Measurements from ENCODE around the gene CD300A.

DNA sequence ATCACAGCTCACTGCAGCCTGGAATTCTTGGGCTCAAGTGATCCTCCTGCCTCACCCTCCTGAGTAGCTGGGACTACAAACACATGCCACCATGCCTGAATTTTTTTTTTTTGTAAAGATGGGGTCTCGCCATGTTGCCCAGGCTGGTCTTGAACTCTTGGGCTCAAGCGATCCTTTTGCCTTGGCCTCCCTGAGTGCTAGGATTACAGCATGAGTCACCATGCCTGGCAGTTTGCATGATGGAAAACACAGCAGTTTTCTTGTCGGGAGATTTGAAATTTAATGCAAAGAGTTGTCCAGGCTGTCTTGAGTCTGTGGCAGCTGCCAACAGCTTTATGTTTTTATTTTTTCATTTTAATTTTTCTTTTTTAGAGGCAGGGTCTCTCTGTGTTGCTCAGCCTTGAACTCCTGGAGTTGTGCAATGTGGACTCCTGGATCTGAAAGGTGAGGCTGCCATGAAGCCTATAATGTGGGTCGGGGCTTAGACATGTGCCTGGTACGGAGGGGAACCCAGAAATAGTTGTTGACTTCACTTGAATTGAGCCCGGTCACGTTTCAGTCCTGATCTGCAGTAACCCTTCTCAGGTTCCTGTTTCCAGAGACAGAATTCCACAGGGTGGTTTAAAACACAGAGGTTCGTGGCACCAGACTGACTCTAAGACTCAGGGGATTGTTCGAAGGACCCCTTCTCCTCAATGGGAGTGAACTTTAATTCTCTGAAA, 18.7 kb downstream of the CD300A start:
- TF ChIP-seq, protein P1, sequence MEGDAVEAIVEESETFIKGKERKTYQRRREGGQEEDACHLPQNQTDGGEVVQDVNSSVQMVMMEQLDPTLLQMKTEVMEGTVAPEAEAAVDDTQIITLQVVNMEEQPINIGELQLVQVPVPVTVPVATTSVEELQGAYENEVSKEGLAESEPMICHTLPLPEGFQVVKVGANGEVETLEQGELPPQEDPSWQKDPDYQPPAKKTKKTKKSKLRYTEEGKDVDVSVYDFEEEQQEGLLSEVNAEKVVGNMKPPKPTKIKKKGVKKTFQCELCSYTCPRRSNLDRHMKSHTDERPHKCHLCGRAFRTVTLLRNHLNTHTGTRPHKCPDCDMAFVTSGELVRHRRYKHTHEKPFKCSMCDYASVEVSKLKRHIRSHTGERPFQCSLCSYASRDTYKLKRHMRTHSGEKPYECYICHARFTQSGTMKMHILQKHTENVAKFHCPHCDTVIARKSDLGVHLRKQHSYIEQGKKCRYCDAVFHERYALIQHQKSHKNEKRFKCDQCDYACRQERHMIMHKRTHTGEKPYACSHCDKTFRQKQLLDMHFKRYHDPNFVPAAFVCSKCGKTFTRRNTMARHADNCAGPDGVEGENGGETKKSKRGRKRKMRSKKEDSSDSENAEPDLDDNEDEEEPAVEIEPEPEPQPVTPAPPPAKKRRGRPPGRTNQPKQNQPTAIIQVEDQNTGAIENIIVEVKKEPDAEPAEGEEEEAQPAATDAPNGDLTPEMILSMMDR (IDR thresholded peaks at IDR 0.05 in 2 of 3, conservative IDR thresholded peaks at IDR 0.05 in 1 of 3; ENCODE audit: borderline replicate concordance in 1 of 3, insufficient read depth in 1 of 3, low read depth in 2 of 3, low read length in 2 of 3), result no peak
- TF ChIP-seq ELF1 (IDR thresholded peaks at IDR 0.05; ENCODE audit: borderline replicate concordance, low read depth) (no peak), POLR2A (IDR thresholded peaks at IDR 0.05; ENCODE audit: borderline replicate concordance, extremely low read depth, insufficient read depth, insufficient read length) (no peak), EZH2phosphoT487 (IDR thresholded peaks at IDR 0.05; ENCODE audit: borderline replicate concordance) (no peak), EZH2 (IDR thresholded peaks at IDR 0.05) (no peak), YY1 (IDR thresholded peaks at IDR 0.05; ENCODE audit: extremely low read depth, insufficient replicate concordance, low read depth, low read length) (no peak)
- TF ChIP-seq, protein P2, sequence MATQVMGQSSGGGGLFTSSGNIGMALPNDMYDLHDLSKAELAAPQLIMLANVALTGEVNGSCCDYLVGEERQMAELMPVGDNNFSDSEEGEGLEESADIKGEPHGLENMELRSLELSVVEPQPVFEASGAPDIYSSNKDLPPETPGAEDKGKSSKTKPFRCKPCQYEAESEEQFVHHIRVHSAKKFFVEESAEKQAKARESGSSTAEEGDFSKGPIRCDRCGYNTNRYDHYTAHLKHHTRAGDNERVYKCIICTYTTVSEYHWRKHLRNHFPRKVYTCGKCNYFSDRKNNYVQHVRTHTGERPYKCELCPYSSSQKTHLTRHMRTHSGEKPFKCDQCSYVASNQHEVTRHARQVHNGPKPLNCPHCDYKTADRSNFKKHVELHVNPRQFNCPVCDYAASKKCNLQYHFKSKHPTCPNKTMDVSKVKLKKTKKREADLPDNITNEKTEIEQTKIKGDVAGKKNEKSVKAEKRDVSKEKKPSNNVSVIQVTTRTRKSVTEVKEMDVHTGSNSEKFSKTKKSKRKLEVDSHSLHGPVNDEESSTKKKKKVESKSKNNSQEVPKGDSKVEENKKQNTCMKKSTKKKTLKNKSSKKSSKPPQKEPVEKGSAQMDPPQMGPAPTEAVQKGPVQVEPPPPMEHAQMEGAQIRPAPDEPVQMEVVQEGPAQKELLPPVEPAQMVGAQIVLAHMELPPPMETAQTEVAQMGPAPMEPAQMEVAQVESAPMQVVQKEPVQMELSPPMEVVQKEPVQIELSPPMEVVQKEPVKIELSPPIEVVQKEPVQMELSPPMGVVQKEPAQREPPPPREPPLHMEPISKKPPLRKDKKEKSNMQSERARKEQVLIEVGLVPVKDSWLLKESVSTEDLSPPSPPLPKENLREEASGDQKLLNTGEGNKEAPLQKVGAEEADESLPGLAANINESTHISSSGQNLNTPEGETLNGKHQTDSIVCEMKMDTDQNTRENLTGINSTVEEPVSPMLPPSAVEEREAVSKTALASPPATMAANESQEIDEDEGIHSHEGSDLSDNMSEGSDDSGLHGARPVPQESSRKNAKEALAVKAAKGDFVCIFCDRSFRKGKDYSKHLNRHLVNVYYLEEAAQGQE (IDR thresholded peaks at IDR 0.05; ENCODE audit: low read depth), result no peak
